GM21423 (cell line): Measurements from ENCODE around the gene HCFC1R1.
"Not testable (repeated sequence)": the region's sequence is repeated elsewhere in the genome, so short reads cannot be mapped to it uniquely, and the experiment has no call there.

Source experiments
- ATAC-seq: cut with Tn5 transposase; IDR thresholded peaks from one replicate; pipeline ENCODE4 v1.9.1; 2021; ENCODE audit warnings: mild to moderate bottlenecking, moderate library complexity; ENCODE audit not compliant: unreplicated experiment

Gene HCFC1R1

GRCh38 chr16:3023669-3024478 is at the start of gene HCFC1R1, which contains the start of gene THOC6:
TSS of gene HCFC1R1 (minus strand) at chr16:3023942. CDS start at chr16:3023941, 1 bp downstream.
TSS of gene THOC6 (plus strand) at chr16:3024035. CDS start at chr16:3024327, 292 bp downstream.
- peak; percentile 62 for ATAC-seq

- no peak for ATAC-seq
Observed at GRCh38 chr16:3073448-3073847, 49.7 kb upstream of the HCFC1R1 start.

GRCh38 chr16:3072576-3073263 is 49.0 kb upstream of the HCFC1R1 start:
- not testable (repeated sequence) for ATAC-seq

GRCh38 chr16:3072148-3072547 is 48.4 kb upstream of the HCFC1R1 start:
- ATAC-seq, result not testable (repeated sequence)

- ATAC-seq, result no peak
Observed at GRCh38 chr16:3071655-3072054, 47.9 kb upstream of the HCFC1R1 start.

- ATAC-seq, result no peak
Observed at GRCh38 chr16:3070608-3071111, 46.9 kb upstream of the HCFC1R1 start.

- ATAC-seq, result not testable (repeated sequence)
Observed at GRCh38 chr16:3069146-3069545, 45.4 kb upstream of the HCFC1R1 start.

GRCh38 chr16:3068487-3068886 is 44.7 kb upstream of the HCFC1R1 start:
- ATAC-seq, result no peak

- no peak for ATAC-seq
Observed at GRCh38 chr16:3066440-3066748, 42.7 kb upstream of the HCFC1R1 start.

- no peak for ATAC-seq
Observed at GRCh38 chr16:3065742-3066439, 42.1 kb upstream of the HCFC1R1 start.

GRCh38 chr16:3065069-3065741 is 41.5 kb upstream of the HCFC1R1 start, which contains the start of gene IL32:
TSS of gene IL32 (plus strand) at chr16:3065640. CDS start at chr16:3065812, 172 bp downstream.
- no peak for ATAC-seq

GRCh38 chr16:3063625-3064386 is 40.1 kb upstream of the HCFC1R1 start:
- ATAC-seq, result no peak

- ATAC-seq, result no peak
Observed at GRCh38 chr16:3062553-3062952, 38.8 kb upstream of the HCFC1R1 start.

GRCh38 chr16:3060339-3061127 is 36.8 kb upstream of the HCFC1R1 start:
- no peak for ATAC-seq

- ATAC-seq, result no peak
Observed at GRCh38 chr16:3059723-3060242, 36.0 kb upstream of the HCFC1R1 start.

- ATAC-seq, result peak; percentile 73
Observed at GRCh38 chr16:3059041-3059722, 35.4 kb upstream of the HCFC1R1 start.

- no peak for ATAC-seq
Observed at GRCh38 chr16:3058139-3059030, 34.6 kb upstream of the HCFC1R1 start.
